Esophagus muscularis mucosa (tissue), 4 donors: ENCODE results near the gene RIT1. TPM values are rescaled to one million over a fixed set of nuclear protein-coding genes. Genes with fewer than 3 reads are reported as not detected.
A peak's percentile ranks its signal among the peaks of the same experiment; 100 is the strongest.

Experiments
- DNase-seq: peaks from one replicate; pipeline ENCODE4 v3.0.0-alpha.2; 2017; ENCODE audit errors: extremely low spot score
- H3K27ac ChIP-seq, 4 donors: fragments of 200-600 bp; sonication (generic); replicated peaks in 1 of 4; 1 replicate in 3 of 4; 2 replicates in 1 of 4; pipeline ENCODE4 v1.5.1; 2016 to 2019; ENCODE audit warnings: mild to moderate bottlenecking in 1 of 4
- H3K27me3 ChIP-seq, 4 donors: fragments of 200-600 bp; sonication (generic); one replicate each; pipeline versions ENCODE4 v1.5.1 to v1.6.0; 2016 to 2019
- H3K36me3 ChIP-seq, 4 donors: fragments of 200-600 bp; sonication (generic); one replicate each; pipeline ENCODE4 v1.5.1; 2016 to 2019
- H3K4me1 ChIP-seq, 4 donors: fragments of 200-600 bp; sonication (generic); one replicate each; pipeline ENCODE4 v1.5.1; 2016 to 2019
- H3K4me3 ChIP-seq, 4 donors: fragments of 200-600 bp; sonication (generic); 1 replicate in 2 of 4; 2 replicates in 2 of 4; pipeline ENCODE4 v1.5.1; 2016 to 2019; ENCODE audit warnings: mild to moderate bottlenecking in 4 of 4, moderate library complexity in 1 of 4
- H3K9me3 ChIP-seq, 4 donors: fragments of 200-600 bp; sonication (generic); 1 replicate in 3 of 4; 2 replicates in 1 of 4; pipeline ENCODE4 v1.5.1; 2016 to 2019
- EP300 ChIP-seq: sonication (generic); formaldehyde crosslinking; IDR thresholded peaks from one replicate; pipeline ENCODE4 v1.6.1; 2017; ENCODE audit warnings: antibody characterized with exemption
- POLR2A ChIP-seq: fragments of 450-650 bp; IDR thresholded peaks from one replicate; pipeline ENCODE4 v1.6.1; 2017; ENCODE audit warnings: antibody characterized with exemption, moderate library complexity, mild to moderate bottlenecking, low read depth
- POLR2AphosphoS5 ChIP-seq, 2 donors: sonication (generic); formaldehyde crosslinking; IDR thresholded peaks; one replicate each; pipeline ENCODE4 v1.6.1; 2017; ENCODE audit warnings: antibody characterized with exemption in 2 of 2
- WGBS: methylation state at CpG from one replicate; pipeline ENCODE4 v1.1.5; 2018; 5-methylcytosine and 5-hydroxymethylcytosine counted together
- intact Hi-C: fragments of 100-400 bp; cut with DNase I; formaldehyde crosslinking; loops from one replicate; pipeline ENCODE4 v1.15.1; 2023
- total RNA-seq, 4 donors: library from RNA; depleted of rRNA; stranded (reverse); fragments of >200 nt; gene quantifications; one replicate each; pipeline versions ENCODE4 v1.1.0 to v1.2.1, GENCODE V29; 2016
- TF ChIP-seq, protein P1 (sequence below), 3 experiments: fragments of 200-600 bp in 2 of 3; fragments of 450-650 bp in 1 of 3; sonication (generic) in 2 of 3; IDR thresholded peaks; one replicate each; pipeline ENCODE4 v1.5.1; 2017 to 2019; ENCODE audit warnings: antibody characterized with exemption in 3 of 3, mild to moderate bottlenecking in 2 of 3, moderate library complexity in 1 of 3

RIT1 gene
- total RNA-seq, 4 donors from 2014 or later, result 23.0 to 36.8 (median 32.3) TPM

DNA sequence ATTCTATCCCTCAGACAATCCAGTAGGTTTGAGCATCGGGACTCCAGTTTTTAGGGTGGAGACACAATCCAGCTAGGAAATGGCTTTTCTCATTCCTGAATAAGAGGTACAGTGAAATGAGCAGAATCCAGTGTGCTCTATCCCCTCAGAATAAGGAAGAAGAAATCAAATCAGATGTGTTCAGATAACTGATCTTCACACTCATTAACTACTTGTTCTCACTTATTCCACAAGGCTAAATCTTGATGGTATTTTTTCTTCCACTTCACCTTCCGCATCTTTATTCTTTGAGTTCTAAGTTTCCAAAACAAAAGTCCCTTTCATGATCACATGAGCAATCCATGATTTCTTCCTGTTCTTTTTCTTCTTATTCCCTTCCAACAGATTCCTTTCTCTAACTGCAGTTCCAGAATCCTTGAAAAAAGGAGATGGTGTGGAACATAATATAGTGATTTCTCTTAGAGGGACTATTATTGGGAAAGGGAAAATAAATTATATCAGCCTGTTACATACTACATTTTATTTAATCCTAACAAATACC is 50.1 kb downstream of the RIT1 start:
- Histone ChIP-seq H3K9me3 (no peaks in the 10 kb centered on the region), H3K4me1 (peaks cover 21 to 42% (median 38%) of the 10 kb centered on the region in 4 donors), H3K27ac (peak overlapping the region; percentile 79 to 92 (median 88)), H3K36me3 (no peaks in the 10 kb centered on the region), H3K4me3 (peak overlapping the region; percentile 50 to 56 (median 54)), H3K27me3 (no peaks in the 10 kb centered on the region)
- WGBS, result 53% methylated on average over 2 of the region's 2 CpGs
- no peak for TF ChIP-seq POLR2A
- TF ChIP-seq, protein P1, sequence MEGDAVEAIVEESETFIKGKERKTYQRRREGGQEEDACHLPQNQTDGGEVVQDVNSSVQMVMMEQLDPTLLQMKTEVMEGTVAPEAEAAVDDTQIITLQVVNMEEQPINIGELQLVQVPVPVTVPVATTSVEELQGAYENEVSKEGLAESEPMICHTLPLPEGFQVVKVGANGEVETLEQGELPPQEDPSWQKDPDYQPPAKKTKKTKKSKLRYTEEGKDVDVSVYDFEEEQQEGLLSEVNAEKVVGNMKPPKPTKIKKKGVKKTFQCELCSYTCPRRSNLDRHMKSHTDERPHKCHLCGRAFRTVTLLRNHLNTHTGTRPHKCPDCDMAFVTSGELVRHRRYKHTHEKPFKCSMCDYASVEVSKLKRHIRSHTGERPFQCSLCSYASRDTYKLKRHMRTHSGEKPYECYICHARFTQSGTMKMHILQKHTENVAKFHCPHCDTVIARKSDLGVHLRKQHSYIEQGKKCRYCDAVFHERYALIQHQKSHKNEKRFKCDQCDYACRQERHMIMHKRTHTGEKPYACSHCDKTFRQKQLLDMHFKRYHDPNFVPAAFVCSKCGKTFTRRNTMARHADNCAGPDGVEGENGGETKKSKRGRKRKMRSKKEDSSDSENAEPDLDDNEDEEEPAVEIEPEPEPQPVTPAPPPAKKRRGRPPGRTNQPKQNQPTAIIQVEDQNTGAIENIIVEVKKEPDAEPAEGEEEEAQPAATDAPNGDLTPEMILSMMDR (IDR thresholded peaks at IDR 0.05), result no peak
- no peak for TF ChIP-seq EP300
- TF ChIP-seq POLR2AphosphoS5 (IDR thresholded peaks at IDR 0.05), result no peak
- no peak for DNase-seq
- intact Hi-C loops, result loop anchor here (10.0 kb wide), 1 partner anchor 54 kb away; the partner anchor contains the start of gene RIT1

DNA sequence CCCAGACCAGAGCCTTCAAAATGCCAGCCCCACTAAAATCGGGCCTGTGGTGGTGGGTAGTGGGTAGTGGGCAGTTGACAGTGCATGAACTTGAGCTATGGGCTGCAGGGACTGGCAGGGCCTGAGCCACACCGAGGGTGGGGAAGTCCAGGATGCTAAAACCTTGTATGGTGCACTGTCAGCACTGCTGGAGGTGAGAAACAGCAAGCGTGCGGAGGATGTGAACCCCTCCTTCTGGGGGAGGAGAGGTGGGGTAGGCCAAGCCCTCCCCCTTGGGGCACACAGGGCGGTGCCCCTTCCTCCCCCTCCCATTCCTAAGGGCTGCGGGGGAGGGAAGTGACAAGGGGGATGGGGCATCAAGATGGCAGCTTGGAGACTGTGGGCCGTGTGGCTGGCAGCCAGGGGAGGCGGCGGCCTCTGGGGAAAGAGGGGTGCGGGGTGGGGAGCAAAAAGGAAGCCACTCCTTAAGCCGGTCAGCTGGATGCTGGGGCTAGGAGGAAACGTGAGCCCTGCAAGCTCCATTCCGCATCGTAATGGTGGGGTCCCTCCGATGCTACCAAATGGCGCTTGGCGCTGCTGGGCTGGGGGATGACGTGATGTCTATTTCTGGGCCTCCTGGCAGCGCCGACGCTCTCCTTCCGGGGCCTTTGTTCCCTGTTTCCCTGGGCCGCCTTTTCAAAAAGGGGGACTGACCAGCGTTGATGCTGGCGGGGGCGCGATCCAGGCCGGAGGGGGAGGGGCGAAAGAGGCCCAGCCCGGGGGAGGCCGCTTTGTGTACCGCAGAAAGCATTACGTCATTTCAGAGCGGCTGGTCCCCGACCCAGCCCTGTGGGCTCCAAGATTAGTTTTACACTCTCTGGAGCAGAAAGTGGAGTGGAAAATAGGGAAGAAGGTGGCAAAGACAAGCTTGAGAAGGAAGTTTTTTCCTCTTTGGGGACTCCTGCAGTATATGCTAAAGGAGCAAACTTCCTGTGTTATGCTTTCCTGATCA is 51.0 kb downstream of the RIT1 start:
- intact Hi-C loops, result loop anchor here (10.0 kb wide), 1 partner anchor 55 kb away; the partner anchor contains the start of gene RIT1
- Histone ChIP-seq H3K9me3 (no peaks in the 10 kb centered on the region), H3K4me3 (peak overlapping the region; percentile 50 to 56 (median 54)), H3K27ac (peak overlapping the region; percentile 79 to 92 (median 88)), H3K4me1 (peaks cover 22 to 47% (median 43%) of the 10 kb centered on the region in 4 donors), H3K27me3 (no peaks in the 10 kb centered on the region), H3K36me3 (peaks cover 0 to 3% (median 0%) of the 10 kb centered on the region in 4 donors)
- no peak for DNase-seq
- TF ChIP-seq EP300 (no peak), POLR2A (no peak), POLR2AphosphoS5 (IDR thresholded peaks at IDR 0.05) (peak; percentile 55 to 67)
- TF ChIP-seq, protein P1 (IDR thresholded peaks at IDR 0.05), result no peak
- 1% methylated on average over 28 of the region's 35 CpGs for WGBS

DNA sequence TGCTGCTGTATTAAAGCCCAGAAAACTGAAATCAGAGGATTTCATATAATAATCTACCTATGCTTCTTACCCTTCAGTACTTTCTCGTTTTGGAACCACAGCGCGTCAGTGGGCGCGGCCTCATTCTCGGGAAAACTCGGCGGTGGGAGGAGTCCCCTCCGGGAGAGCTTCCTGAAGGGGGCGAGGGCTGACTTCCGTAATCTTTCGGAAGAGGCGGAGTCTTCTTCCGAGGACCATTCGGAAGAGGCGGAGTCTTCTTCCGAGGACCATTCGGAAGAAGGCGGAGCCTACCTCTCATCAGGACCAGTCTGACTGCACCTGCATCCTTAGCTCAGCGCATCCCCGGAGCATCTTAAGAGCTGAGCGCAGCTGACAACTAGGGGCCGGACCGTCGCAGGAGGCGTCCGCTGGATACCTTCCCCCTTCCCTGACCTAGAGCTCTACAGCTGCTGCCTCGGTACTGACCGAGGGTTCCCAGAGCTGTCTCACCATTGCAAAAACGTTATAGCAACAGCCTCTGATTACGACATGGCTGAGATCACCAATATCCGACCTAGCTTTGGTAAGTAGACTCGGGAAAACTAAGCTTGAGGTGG is 51.8 kb downstream of the RIT1 start, which contains the start of gene SYT11:
Gene SYT11 (plus strand): TSS at position 334 of the 596 bp plus-strand sequence. CDS start 195 bp downstream, at position 529.
- H3K27me3 ChIP-seq, result no peaks in the 10 kb centered on the region
- H3K27ac ChIP-seq, result peak within 1 kb of the TSS; percentile 79 to 92 (median 88)
- intact Hi-C loops, result no loop called here
- peak within 1 kb of the TSS; percentile 50 to 56 (median 54) for H3K4me3 ChIP-seq
- no peak for TF ChIP-seq POLR2A
- TF ChIP-seq EP300, result no peak
- TF ChIP-seq, protein P1 (IDR thresholded peaks at IDR 0.05), result peak in 1 of 3 experiments; percentile 1
- peak; percentile 30 to 84 for TF ChIP-seq POLR2AphosphoS5 (IDR thresholded peaks at IDR 0.05)
- H3K4me1 ChIP-seq, result peaks cover 22 to 48% (median 43%) of the 10 kb centered on the region in 4 donors
- peak; percentile 98 for DNase-seq
- H3K9me3 ChIP-seq, result no peaks in the 10 kb centered on the region
- under 1% methylated on average over 25 of the region's 33 CpGs for WGBS
- peaks cover 0 to 11% (median 5%) of the 10 kb centered on the region in 4 donors for H3K36me3 ChIP-seq

DNA sequence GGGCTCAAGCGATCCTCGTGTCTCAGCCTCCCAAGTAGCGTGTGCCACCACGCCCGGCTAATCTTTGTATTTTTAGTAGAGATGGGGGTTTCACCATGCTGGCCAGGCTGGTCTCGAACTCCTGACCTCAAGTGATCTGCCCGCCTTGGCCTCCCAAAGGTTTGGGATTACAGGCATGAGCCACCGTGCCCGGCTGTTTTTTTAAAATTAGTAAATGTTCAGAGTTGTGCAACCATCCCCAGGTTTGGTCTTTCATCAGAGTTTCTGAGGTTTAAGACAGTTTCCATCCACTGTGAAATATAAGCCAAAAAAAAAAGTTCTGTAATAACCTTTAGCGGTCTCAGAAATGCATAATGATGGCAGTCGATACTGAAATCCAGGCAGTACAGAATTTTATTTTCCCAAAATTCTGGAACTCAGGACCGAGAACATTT is 52.3 kb downstream of the RIT1 start:
- intact Hi-C loops, result no loop called here
- 47% methylated on average over 12 of the region's 12 CpGs for WGBS
- DNase-seq, result no peak
- peaks cover 22 to 48% (median 43%) of the 10 kb centered on the region in 4 donors for H3K4me1 ChIP-seq
- no peaks in the 10 kb centered on the region for H3K9me3 ChIP-seq
- H3K27ac ChIP-seq, result peak overlapping the region; percentile 79 to 92 (median 88)
- no peak for TF ChIP-seq POLR2A
- no peak for TF ChIP-seq POLR2AphosphoS5 (IDR thresholded peaks at IDR 0.05)
- TF ChIP-seq EP300, result no peak
- TF ChIP-seq, protein P1 (IDR thresholded peaks at IDR 0.05), result peak in 1 of 3 experiments; percentile 1
- peak overlapping the region; percentile 50 to 56 (median 54) for H3K4me3 ChIP-seq
- H3K36me3 ChIP-seq, result peaks cover 0 to 16% (median 10%) of the 10 kb centered on the region in 4 donors
- H3K27me3 ChIP-seq, result no peaks in the 10 kb centered on the region
